HepG2 (cell line): Measurements from ENCODE around the gene PIP5K1C. TPM values are rescaled to one million over a fixed set of nuclear protein-coding genes. Genes with fewer than 3 reads are reported as not detected.
A peak's percentile ranks its signal among the peaks of the same experiment; 100 is the strongest.

Experiments
- ATAC-seq: fragments of 200-7000 bp; cut with Tn5 transposase; 3 replicates; pipeline ENCODE4 v1.9.1; 2020; ENCODE audit warnings: mild to moderate bottlenecking, moderate library complexity
- BruUV-seq: library from RNA; stranded (reverse); fragments of 400-500 nt; replicated peaks from 2 replicates; lab custom pipeline; 2021; lab: Mats Ljungman, UMichigan
- CTCF ChIA-PET: fragments of 300-600 bp; formaldehyde crosslinking; extraction: SDS; loops from one replicate; lab custom pipeline; 2021; ENCODE audit warnings: low total read pairs, inconsistent platforms, low intra/inter-chr PET ratio; lab: Yijun Ruan, JAX
- POLR2A ChIA-PET: fragments of 350-600 bp; sonication (Branson Sonifier 250); formaldehyde crosslinking; loops from one replicate; lab custom pipeline; 2020; ENCODE audit warnings: antibody characterized with exemption, inconsistent platforms; lab: Yijun Ruan, JAX
- DNase-seq: peaks from one replicate; pipeline ENCODE4 v3.0.0-alpha.2; 2015; ENCODE audit warnings: low spot score
- FAIRE-seq: peaks from 3 replicates; lab custom pipeline; 2011; peaks lifted over from hg19 to GRCh38; lab: Jason Lieb, UNC
- H2AFZ ChIP-seq: one replicate; pipeline ENCODE4 v1.6.1; 2011; ENCODE audit warnings: low read length, inconsistent platforms
- H3K27ac ChIP-seq: fragments of 300-600 bp; 3 replicates; pipeline ENCODE4 v1.8.0; 2011; ENCODE audit warnings: mixed run types, mild to moderate bottlenecking, mixed read lengths, low read length, inconsistent platforms; ENCODE audit not compliant: insufficient read depth; ENCODE audit errors: extremely low read length
- H3K27me3 ChIP-seq, 2 experiments: fragments of 200-600 bp in 1 of 2; 2 replicates in 1 of 2; 3 replicates in 1 of 2; pipeline versions ENCODE4 v1.6.0 to v1.8.0; 2011; ENCODE audit warnings: low read length in 2 of 2, mild to moderate bottlenecking in 2 of 2, moderate library complexity in 2 of 2, inconsistent platforms in 1 of 2; ENCODE audit not compliant: insufficient read depth in 2 of 2, control insufficient read depth in 1 of 2
- H3K36me3 ChIP-seq, 2 experiments: fragments of 200-600 bp in 1 of 2; replicated peaks in 1 of 2; 2 replicates in 1 of 2; 3 replicates in 1 of 2; pipeline versions ENCODE4 v1.5.1 to v1.8.0; 2011; ENCODE audit warnings: low read length in 2 of 2, inconsistent platforms in 1 of 2; ENCODE audit not compliant: insufficient read depth in 2 of 2, control insufficient read depth in 1 of 2
- H3K4me1 ChIP-seq: 2 replicates; pipeline ENCODE4 v1.5.1; 2012; ENCODE audit warnings: low read length, inconsistent platforms; ENCODE audit not compliant: insufficient read depth
- H3K4me2 ChIP-seq: 2 replicates; pipeline ENCODE4 v1.6.0; 2011; ENCODE audit warnings: low read depth, low read length, inconsistent platforms
- H3K4me3 ChIP-seq, 3 experiments: fragments of 200-600 bp in 1 of 3; sonication (generic), shearing (Covaris generic) in 1 of 3; replicated peaks in 1 of 3; 2 replicates each; pipeline ENCODE4 v1.5.1; 2011 to 2016; ENCODE audit warnings: low read length in 3 of 3, inconsistent platforms in 2 of 3, low read depth in 2 of 3, mild to moderate bottlenecking in 2 of 3, control low read depth in 1 of 3, mixed read lengths in 1 of 3; ENCODE audit not compliant: insufficient read depth in 1 of 3
- H3K79me2 ChIP-seq: one replicate; pipeline ENCODE4 v1.6.1; 2011; ENCODE audit warnings: low read length, inconsistent platforms; ENCODE audit not compliant: insufficient read depth
- H3K9ac ChIP-seq: 2 replicates; pipeline ENCODE4 v1.6.0; 2011; ENCODE audit warnings: mild to moderate bottlenecking, low read depth, low read length, inconsistent platforms; ENCODE audit not compliant: insufficient read depth
- H3K9me3 ChIP-seq: 2 replicates; pipeline ENCODE4 v1.5.1; 2012; ENCODE audit warnings: mild to moderate bottlenecking, low read length
- H4K20me1 ChIP-seq: 2 replicates; pipeline ENCODE4 v1.6.0; 2011; ENCODE audit warnings: inconsistent platforms, mild to moderate bottlenecking, low read length, moderate library complexity; ENCODE audit not compliant: insufficient read depth
- HNRNPLL ChIP-seq: fragments of 200-400 bp; formaldehyde crosslinking; IDR thresholded peaks from 2 replicates; pipeline ENCODE4 v1.6.1; 2017; ENCODE audit warnings: mild to moderate bottlenecking, low read depth, low read length; ENCODE audit not compliant: poor library complexity, severe bottlenecking
- ZIK1 ChIP-seq: sonication (generic); formaldehyde crosslinking; IDR thresholded peaks from 2 replicates; pipeline ENCODE4 v1.5.0; 2020; ENCODE audit warnings: mild to moderate bottlenecking, low read depth, missing genetic modification reagents, borderline replicate concordance
- ZNF329 ChIP-seq: sonication (generic); formaldehyde crosslinking; IDR thresholded peaks from 2 replicates; pipeline ENCODE4 v1.9.0; 2021; ENCODE audit warnings: low read depth, mild to moderate bottlenecking, missing genetic modification reagents
- ZNF501 ChIP-seq: sonication (generic); formaldehyde crosslinking; IDR thresholded peaks from 2 replicates; pipeline ENCODE4 v1.5.1; 2020; ENCODE audit warnings: mild to moderate bottlenecking, moderate library complexity, missing genetic modification reagents
- WGBS: methylation state at CpG from one replicate; pipeline ENCODE4 v1.1.6; 2017; ENCODE audit warnings: low lambda C conversion rate; 5-methylcytosine and 5-hydroxymethylcytosine counted together
- in situ Hi-C: cut with HindIII; loops from 2 replicates; pipeline ENCODE4 v1.10.0; 2017; ENCODE audit warnings: low pct_unique_long_range_greater_than_20kb; ENCODE audit not compliant: extremely low pct_ligation_motif_present
- intact Hi-C: fragments of 100-400 bp; cut with micrococcal nuclease; formaldehyde crosslinking; loops from one replicate; pipeline ENCODE4 v1.10.0; 2022; ENCODE audit not compliant: unreplicated experiment
- polyA plus RNA-seq, 8 experiments: library from polyadenylated mRNA; depleted of rRNA in 3 of 8; stranded (reverse) in 7 of 8; unstranded in 1 of 8; fragments of >200 nt; fragmentation: Illumina TruSeq in 4 of 8; extraction: Trizol in 4 of 8; gene quantifications; 2 replicates each; pipeline versions ENCODE4 v1.2.1 to v1.2.3, GENCODE V29; 2011 to 2016; ENCODE audit warnings: low read depth in 4 of 8, missing spikeins in 1 of 8, mixed read lengths in 1 of 8; ENCODE audit not compliant: insufficient read depth in 1 of 8
- total RNA-seq, 5 experiments: library from RNA; depleted of rRNA; stranded (reverse); fragments of >200 nt; fragmentation: Illumina TruSeq; extraction: Trizol; gene quantifications; 2 replicates each; pipeline ENCODE4 v1.2.3, GENCODE V29; 2016; ENCODE audit warnings: low read depth in 1 of 5
- TF ChIP-seq, protein P1 (sequence below): sonication (generic); formaldehyde crosslinking; IDR thresholded peaks from 2 replicates; pipeline ENCODE4 v1.5.0; 2020; ENCODE audit warnings: missing genetic modification reagents

Gene PIP5K1C
- total and polyA plus RNA-seq, 2 of the 13 experiments (the other 11 are each of a cell fraction or from before 2014, with no cell fraction given), result 3.6 to 4.3 TPM

GRCh38 chr19:3585301-3586126 is 114.8 kb downstream of the PIP5K1C start, which contains the start of gene GIPC3:
Gene GIPC3, plus strand, starts transcription at chr19:3585478. Its CDS starts 120 bp downstream, at chr19:3585598.
- Histone ChIP-seq H3K9me3 (no peaks in the 10 kb centered on the region), H3K36me3 (no peaks in the 10 kb centered on the region), H3K9ac (no peak within 1 kb of the TSS), H4K20me1 (no peaks in the 10 kb centered on the region), H3K79me2 (no peaks in the 10 kb centered on the region), H3K4me1 (0 out of 2 replicates have a peak, but pooled peaks cover under 1% of the 10 kb centered on the region), H3K4me2 (peak within 1 kb of the TSS; percentile 51; the same call in 1 of the 2 replicates), H3K4me3 (peak within 1 kb of the TSS in 1 of 3 experiments; percentile 45; a peak in 1 of 6 replicates), H2AFZ (no peak within 1 kb of the TSS), H3K27me3 (peaks cover 2 to 23% of the 10 kb centered on the region in 2 experiments; a peak in 4 of 5 replicates), H3K27ac (no peak within 1 kb of the TSS)
- ATAC-seq (no peak), FAIRE-seq (no peak), DNase-seq (no peak)
- BruUV-seq, result no TSS peak
- in situ Hi-C loops, result no loop called here
- CTCF ChIA-PET, result interaction anchor here (1.4 kb wide), 1 partner anchor 40 kb away, joined by 5 read pairs; no protein-coding TSS in a partner anchor
- WGBS, result no CpG with 5 or more reads among the region's 84 CpGs
- intact Hi-C loops, result no loop called here
- POLR2A ChIA-PET, result no interaction called here
- TF ChIP-seq HNRNPLL (peak; percentile 44), ZNF501 (CRISPR knock-in tag) (0 out of 2 replicates have a peak, but pooled peaks have one; percentile 29), ZNF329 (peak; percentile 91; the same call in 1 of the 2 replicates), ZIK1 (CRISPR knock-in tag) (no peak)
- TF ChIP-seq, protein P1, sequence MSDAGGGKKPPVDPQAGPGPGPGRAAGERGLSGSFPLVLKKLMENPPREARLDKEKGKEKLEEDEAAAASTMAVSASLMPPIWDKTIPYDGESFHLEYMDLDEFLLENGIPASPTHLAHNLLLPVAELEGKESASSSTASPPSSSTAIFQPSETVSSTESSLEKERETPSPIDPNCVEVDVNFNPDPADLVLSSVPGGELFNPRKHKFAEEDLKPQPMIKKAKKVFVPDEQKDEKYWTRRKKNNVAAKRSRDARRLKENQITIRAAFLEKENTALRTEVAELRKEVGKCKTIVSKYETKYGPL (CRISPR knock-in tag), result no peak
